ENCODE results near the gene MGAT4A.
A peak's percentile ranks its signal among the peaks of the same experiment; 100 is the strongest.
"Not testable (repeated sequence)": the region's sequence is repeated elsewhere in the genome, so short reads cannot be mapped to it uniquely, and the experiment has no call there.

The MGAT4A gene

DNA sequence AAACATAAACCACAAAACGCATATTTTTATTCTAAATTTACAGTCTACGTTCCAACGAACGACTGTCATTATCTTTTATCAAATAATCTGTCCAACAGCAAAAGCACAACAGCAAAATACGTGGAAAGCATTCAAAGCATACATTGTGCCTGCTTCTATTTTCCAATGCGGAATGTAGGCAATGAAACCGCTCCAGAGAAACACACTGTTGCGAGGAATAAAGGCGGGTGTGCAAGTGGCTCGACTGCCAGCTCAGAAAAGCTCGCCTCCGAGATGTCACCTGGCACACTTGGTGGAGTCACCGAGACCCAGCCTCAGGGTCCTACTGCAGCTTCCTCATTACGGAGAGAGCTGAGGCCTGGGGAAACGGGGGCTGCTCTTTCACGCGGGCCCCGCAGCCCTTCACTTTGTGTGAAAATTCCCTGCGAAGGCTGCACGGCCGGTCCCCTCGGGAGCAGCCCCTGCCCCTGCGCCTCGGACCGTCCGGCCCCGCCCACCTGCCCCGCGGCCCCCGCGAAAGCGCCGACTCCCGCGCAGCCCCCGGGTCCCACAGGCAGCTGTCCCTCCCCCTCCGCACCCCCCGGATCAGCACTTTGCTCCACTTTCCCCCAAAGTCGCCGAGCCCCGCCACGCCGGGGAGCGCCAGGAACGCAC, 752 bp downstream of the MGAT4A start:
- peak in 1 of 2 donors; percentile 29 for DNase-seq (ENCODE audit: low read depth in 2 of 2)

DNA sequence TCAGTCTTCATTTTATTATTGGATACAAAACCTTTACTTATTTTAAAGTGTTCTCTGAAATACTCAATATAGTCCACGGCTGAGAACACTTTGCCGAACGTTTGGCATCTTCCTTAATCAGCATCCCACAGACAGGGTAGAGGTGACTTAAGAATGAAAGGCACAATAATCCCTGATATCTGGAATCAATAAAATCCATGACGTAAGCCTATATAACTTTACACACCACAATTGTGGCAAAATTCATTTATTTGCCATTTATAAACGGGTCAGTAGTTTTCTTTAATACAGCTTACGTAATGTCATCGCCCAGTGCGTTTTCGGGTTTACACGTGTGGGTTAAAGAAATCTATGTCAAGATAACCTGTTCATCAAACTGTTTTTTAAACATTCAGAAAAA, 1.3 kb downstream of the MGAT4A start:
- DNase-seq (ENCODE audit: low read depth in 2 of 2), result no peak

DNA sequence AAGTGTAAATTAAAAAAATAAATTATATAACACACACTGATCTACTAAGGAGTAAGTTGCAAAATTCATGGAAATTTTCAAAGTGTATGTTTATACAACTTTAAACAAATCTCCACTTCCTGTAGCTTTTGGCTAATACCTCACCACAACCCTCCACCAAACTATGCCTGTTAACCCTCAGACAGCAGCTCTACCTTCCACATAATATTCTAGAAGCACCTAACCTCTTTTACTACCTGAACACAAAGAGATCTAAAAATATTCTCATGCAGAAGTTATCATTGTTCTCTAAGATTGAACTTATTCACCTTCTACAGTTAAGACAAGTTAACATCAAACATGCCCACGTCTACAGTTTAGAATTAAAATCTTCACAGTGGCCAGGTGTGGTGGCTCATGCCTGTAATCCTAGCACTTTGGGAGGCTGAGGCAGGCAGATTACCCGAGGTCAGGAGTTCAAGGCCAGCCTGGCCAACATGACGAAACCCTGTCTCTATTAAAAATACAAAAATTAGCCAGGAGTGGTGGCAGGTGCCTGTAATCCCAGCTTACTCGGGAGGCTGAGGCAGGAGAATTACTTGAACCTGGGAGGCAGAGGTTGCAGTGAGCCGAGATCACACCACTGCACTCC, 2.7 kb downstream of the MGAT4A start:
- DNase-seq (ENCODE audit: low read depth in 2 of 2), result not testable (repeated sequence)

DNA sequence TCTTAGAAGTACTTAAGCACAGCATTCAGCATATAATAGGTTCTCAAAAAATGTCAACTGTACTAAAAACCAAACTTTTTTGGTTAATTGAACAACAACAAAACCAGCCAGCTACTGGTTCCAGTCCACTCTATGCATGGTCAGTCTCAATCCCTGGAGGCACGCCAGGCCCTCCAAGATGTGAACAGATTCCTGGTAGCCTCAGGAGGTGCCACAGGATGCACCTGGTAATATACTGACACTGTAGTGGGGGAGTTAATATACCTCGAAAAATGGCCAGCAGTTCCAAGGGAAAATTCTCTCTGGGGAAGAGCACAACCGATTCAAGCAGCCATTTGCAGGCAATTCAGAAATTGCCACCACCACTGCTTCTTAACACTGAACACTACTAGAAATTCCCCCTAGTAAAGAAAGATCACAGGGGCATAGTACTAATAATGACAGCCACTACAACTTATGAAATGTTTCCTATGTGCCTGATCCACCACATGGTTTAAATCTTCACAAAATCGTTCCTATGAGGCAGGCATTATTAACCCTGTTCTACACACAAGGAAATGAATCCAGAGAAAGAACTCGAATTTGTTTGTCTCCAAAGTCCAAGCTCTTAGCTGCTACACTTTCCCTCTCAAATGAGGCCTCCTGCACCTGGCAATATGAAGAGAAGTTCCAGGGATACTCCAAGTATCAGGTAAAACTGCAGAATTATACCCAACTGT, 3.4 kb downstream of the MGAT4A start:
- DNase-seq (ENCODE audit: low read depth in 2 of 2), result no peak

DNA sequence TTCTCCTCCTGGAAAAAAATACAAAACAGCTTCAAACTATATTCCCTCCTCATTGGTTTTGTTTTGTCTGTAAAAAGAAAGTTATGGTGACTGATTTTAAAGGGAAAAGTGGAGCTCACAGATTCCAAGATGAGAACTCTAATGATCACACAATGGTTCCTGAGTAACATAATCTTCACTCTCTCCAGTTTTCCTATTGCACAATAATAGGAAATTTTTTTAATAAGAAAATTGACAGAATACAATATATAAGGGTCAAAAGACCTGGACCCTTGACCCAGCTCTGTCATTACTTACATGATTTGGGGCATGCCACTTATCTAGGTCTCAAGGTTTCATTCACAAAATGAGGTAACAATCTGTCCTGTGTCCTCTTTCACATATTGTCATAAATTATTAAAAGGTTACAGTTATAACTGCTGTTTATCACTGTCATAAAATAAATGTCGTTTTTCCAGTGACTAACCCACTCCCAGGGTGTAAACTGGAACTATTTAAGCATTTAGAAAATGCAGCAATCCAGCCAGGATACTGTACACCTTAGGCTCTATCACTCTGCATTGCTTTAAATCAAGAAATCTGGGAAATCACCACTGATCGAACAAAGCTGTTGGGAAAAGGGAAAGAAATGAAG, 4.1 kb downstream of the MGAT4A start:
- DNase-seq (ENCODE audit: low read depth in 2 of 2), result no peak

DNA sequence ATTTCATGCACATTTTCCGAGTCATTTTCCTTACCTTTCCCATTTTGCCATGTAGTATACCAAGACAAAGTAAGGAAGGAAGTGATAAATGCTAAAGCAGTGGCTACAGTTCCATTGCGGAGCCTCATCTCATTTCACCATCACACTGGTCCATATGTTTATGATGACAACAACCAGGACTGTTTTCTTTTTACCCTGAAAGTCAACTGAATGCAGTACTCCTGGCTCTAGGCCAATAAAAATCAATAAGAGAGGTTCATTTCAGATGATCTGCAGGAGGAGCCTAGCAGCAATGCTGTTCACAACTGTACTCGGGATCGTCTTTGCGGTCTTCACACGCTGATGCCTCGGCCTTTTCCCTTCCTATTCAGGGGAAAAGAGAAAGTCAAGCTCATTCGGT, 4.7 kb downstream of the MGAT4A start:
- no peak for DNase-seq (ENCODE audit: low read depth in 2 of 2)

DNA sequence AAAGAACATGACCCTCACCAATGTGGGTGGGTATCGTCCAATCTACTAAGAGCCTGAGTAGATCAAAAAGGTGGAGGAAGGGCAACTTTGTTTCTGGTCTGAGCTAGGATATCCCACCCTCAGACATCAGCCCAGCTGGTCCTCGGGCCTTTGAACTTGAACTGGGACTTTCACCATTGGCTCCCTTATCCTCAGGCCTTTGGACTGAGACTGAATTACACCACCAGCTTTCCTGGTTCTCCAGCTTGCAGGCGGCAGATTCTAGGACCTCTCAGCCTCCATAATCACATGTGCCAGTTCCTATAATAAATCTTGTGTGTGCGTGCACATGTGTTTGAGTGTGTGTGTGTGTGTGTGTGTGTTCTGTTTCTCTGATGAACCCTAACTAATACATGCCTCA, 10.6 kb downstream of the MGAT4A start:
- no peak for DNase-seq (ENCODE audit: low read depth in 2 of 2)

DNA sequence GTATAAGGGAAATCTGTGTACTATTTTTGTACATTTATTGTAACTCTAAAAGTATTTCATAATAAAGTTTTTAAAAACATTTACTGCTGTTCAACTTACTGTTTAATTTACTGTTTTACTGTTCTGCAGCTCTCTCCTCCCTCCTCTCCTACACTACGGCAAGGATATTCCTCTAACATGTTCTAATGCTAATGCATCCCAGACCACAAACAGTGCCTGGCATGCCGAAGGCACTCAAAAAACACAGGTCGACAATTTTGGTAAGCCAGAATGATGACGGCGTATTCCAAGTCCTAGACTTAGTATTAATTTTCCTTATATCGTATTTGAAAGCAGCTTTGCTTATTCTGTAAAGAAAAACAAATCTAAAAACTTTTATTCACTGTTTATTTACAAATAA, 13.3 kb downstream of the MGAT4A start:
- no peak for DNase-seq (ENCODE audit: low read depth in 2 of 2)

DNA sequence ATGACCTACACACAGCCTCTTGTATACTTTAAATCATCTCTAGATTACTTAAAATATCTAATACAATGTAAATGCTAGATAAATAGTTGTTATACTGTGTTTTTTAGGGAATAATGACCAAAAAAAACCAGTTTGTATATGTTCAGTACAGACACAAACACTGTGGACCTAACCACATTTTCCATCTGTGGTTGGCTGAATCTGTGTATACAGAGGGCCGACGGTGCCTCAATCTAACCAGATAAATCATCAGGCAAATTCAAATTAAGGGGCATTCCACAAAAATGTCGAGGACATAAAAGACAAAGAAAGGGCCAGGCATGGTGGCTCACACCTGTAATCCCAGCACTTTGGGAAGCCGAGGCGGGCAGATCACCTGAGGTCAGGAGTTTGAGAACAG, 14.1 kb downstream of the MGAT4A start:
- DNase-seq (ENCODE audit: low read depth in 2 of 2), result no peak

DNA sequence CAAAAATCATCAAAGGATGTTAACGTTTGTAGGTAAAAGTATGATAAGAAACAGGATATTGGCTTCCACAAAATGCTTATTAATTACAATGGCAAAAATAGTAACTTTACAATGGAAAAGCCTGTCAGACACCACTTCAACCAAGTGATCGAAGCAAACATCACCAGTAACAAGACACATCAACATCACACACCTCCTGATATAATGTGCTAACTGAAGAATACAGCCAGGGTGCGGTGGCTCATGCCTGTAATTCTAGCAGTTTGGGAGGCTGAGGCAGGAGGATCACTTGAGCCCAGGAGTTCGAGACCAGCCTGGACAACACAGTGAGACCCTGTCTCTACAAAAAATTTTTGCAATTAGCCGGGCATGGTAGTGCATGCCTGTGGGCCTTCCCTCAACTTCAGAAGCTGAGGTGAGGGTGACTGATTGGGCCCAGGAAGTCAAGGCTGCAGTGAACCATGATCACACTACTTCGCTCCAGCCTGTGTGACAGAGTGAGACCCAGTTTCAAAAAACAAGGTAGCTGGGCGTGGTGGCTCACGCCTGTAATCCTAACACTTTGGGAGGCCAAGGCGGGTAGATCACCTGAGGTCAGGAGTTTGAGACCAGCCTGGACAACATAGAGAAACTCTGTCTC, 15.0 kb downstream of the MGAT4A start:
- DNase-seq (ENCODE audit: low read depth in 2 of 2), result no peak

DNA sequence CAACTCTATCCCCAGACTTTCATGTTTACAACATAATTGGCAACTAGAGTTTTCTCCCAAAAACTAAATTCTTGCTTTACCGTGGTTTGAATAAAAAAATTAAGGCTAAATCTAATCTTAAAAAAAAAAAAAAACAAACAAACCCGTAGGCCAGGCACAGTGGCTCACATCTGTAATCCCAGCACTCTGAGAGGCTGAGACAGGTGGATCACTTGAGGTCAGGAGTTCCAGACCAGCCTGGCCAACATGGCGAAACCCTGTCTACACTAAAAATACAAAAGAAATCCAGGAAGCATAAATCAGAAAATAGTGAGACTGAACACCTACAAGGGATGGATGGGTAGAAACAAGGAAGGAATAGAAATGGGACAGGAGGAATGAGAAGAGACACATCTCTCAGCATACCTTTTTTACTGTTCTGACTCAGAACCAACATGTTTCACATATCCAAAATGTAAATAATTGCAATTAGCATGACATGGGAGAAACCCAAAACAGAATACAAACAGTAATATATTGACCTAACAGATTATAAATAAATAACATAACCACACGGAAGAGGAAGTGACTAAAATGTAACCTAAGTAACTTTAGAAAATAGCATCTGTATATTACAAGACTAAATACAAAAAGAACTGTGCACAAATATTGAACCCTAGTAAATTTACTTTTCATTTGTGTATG, 17.5 kb downstream of the MGAT4A start:
- DNase-seq (ENCODE audit: low read depth in 2 of 2), result no peak

DNA sequence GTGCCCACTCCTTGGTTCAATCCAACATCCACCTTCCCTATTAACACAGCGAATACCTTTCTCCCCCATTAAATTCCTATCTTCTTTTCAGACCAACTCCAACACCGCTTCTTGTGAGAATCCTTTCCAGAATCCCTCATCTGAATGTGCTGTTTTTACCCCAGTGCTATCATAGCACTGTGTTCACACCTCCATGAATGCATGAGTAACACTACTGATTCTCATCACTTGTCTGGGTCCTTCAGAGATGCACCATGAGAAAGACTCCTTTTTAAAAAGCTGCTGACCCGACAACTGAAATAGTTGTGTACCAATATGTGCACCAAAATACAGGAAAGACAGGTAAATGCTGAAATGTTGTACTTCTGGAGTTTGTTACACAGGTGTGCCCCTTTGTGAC, 18.8 kb downstream of the MGAT4A start:
- DNase-seq (ENCODE audit: low read depth in 2 of 2), result no peak

DNA sequence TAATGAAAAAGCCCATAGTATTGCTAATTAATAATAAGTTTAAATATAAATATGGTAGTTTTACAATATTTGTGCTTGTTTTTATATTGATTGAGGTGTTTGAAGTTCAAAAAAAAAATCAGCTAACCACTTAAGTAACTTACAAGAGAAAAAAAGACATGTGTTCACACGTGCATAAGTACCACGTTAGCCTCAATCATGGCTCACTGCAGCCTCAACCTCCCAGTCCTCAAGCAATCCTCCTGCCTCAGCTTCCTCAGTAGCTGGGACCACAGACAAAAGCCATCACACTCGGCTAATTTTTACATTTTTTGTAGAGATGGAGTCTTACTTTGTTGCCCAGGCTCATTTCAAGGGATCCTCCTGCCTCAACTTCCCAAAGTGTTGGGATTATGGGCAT, 19.4 kb downstream of the MGAT4A start:
- no peak for DNase-seq (ENCODE audit: low read depth in 2 of 2)

DNA sequence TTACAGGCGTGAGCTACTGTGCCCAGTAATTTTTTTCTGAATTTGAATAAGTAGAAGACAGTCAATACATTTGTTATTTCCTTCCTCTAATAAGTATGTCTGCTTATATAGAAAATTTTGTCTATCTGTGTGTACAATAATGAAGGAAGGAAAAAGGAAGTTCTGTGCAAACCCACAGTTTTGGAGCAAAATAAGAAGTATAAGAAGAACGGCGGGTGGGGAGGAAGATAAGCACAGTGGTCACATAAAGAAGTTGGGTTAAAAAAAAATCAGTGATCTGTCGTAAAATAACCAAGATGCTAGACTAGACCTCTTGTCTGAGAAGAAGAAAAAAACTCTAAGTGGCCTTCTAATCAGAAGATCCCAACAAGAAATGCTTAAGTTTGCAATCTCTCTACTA, 20.2 kb downstream of the MGAT4A start:
- no peak for DNase-seq (ENCODE audit: low read depth in 2 of 2)

DNA sequence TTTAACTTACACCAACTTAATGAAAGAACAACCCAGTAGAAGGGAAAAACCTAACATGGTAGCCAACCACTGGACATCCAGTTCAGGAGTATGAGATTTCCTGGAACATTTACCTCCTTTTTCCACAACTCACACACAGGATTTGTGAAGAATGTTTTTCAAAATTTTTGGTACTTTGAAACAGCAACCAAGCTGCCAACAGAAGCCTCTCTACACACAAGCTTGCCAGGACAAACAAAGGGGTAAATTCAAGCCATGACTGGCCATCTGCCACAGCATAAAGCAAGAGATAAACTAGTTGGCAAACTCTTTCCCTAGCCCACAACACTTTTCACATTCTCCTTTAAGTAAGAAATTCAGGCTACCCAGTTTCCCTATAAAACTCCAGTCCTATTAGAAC, 21.4 kb downstream of the MGAT4A start:
- no peak for DNase-seq (ENCODE audit: low read depth in 2 of 2)

DNA sequence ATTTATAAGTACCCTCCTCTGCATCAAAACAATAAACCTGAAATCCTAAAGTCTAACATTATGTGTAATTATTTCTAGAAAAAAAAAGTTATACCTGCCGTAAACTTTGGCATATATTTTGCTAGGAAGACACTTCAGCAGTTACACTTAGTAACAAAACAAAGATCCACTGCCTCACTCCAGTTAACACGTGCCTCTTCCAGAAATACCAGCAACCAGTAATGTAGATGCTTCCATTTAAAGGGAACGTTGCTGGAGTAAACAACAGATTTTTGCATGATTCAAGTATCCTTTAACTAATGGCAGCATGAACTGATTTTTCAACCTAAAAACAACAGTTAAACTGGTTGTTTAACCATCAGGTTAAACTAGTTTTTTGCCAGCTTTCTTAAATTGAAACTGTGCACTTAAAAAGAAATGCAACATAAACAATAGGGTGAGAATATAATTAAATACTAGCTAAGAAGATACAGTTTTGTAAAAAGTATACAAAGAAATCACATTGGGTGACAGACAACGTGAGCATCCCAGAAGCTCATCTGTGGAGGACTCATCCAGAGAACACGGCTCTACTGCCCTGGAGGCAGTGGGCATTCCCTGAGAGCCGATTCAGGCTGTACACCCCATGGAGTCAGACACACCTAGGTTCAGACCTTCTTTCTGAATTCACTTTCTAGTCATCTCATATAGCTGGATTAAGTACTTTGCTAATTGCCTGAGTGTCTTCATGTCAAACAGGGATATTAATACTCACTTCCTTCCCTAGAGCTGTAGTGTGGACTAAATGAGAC, 22.3 kb downstream of the MGAT4A start:
- DNase-seq (ENCODE audit: low read depth in 2 of 2), result no peak

DNA sequence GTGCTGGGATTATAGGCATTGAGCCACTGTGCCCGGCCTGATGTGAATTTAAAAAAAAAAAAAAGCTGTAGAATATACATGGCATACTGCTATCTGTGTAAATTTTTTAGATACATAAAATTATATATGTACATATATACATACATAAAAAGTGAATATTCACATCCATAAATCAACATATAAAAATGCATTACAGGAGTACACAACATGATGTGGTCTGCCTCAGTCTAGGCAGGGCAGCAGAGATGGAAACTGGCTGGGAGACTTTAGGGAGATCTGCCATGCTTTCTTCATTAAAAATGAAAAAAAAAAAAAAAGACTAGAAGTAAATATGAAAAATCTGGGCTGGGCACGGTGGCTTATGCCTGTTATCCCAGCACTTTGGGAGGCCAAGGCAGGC, 24.3 kb downstream of the MGAT4A start:
- no peak for DNase-seq (ENCODE audit: low read depth in 2 of 2)

DNA sequence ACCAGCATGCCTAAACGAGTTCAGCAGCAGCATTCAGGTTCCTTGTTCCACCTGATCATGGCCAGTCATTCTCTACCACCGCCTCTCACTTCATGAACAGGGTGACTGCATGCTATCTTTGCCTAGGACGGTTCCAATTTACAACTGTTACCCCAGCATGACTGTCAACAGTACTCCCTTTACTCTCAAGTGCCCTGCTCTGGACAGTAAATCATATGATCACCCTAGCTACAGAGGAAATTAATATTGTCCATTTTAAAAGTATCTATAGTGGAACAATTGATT, 25.7 kb downstream of the MGAT4A start:
- no peak for DNase-seq (ENCODE audit: low read depth in 2 of 2)

DNA sequence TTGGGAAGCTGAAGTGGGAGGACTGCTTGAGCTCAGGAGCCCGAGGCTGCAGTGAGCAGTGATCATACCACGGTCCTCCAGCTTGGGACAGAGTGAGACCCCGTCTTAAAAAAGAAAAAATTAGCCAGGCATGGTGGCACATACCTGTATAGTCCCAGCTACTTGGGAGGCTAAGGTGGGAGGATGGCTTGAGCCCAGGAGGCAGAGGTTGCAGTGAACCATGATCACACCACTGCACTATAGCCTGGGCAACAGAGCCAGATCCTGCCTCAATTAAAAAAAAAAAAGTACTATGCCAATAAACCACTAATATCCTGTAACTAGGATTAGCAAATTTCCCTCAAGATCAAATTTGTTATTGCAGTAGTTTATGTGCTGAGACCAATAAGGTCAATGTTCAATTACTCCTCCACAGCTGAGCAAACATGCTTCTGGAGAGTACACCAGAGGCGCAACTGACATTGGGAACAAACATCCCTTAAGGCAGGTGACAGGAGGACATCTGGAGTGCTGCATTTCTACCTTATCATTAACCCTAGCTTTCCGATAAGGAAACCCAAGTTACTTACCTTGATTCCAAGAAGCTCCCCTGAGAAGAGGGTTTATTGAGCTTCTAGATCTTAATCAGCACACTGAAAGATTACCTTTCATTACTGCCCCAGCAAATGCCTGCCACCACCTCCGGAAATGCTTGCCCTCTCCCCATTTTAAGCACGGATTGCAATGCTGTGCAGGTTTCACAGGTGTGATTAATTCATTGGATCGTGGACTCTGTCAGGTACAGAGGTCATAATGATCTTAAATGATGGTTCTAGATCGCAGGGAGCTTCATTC, 26.2 kb downstream of the MGAT4A start:
- no peak for DNase-seq (ENCODE audit: low read depth in 2 of 2)

DNA sequence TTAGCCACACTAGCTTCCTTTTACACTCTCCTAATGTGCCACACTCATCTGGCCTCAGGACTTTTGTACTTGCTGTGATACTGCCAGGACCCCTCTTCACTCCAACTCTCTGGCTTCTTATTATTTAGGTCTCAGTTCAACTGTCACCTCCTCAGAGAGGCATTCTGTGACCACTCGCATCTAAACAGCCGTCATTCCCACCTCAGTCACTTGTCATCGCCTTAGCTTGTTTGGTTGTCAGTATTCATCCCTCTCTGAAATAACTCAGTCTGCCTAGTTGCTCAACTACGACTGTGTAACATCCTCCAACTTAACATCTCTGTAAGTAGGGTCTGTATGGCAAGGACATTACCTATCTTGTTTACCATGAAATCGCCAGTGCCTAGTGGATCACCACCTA, 27.2 kb downstream of the MGAT4A start:
- no peak for DNase-seq (ENCODE audit: low read depth in 2 of 2)

All from activated CD8-positive, alpha-beta memory T cell treated with anti-CD3 and anti-CD28 coated beads for 4 hours (primary cell).